ENCODE data around the gene DPY19L2.
"Not testable (repeated sequence)": the region's sequence is repeated elsewhere in the genome, so short reads cannot be mapped to it uniquely, and the experiment has no call there.

DPY19L2 gene

DNA sequence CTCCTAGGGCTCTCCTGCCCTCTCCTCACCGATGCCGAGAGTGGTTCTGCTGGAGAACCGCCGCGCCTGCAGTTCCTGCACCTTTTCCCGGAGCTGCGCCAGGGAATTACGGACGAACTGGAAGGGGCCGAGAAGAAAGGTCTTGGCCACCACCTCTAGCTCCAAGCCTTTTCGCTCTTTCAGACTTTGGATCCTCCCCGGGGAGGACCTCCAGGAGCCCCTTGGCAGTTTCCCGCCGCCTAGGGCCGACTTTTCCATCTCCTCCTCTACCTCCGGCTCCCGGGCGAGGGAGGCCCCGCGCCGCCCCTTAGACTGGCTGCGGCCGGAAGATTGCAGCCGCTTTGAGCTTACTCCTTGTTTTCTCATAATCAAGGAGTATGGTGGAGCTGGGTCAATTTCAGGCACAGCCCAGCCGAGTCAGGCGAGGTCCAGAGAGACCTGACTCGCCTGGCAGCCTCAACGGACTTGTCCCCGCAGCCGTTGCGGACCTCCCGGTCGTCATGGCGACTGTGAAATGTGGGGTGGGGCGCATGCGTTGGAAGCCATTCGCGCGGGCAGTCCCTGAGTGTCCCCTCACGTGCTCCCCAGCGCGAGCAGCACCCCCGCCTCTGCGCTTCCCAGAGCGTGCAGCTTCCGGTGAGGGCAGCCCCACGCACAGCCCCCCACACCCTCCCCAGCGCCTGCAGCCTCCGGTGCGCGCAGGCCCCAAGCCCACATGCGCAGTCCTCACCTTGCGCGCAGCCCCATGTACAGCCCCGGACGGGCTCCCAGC, at the start of gene DPY19L2:
DPY19L2 (minus strand) TSS at position 466 of the 772 bp plus-strand sequence; CDS start at position 366, 100 bp downstream.
- in situ Hi-C loops (cut with MboI; ENCODE audit: low sequenced_read_pairs), result no loop called here

DNA sequence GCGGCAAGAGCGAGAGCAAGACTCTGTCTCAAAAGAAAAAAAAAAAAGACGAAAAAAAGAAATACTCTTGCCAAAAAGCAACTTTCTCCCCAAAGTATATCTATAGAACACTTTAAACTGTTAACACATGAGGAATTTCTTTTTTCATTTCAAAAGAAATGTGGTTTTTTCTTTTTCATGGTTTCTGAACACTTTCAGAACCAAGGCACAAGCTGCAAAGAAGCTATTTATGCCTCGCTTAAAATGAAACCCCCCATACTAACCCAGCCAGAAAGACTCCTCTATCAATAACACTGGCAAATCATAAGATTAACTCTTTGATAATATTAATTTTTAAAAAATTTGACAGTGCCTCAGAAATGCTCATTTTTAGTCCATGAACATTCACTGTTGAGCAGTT, 48.6 kb upstream of the DPY19L2 start:
- in situ Hi-C loops (cut with MboI; ENCODE audit: low sequenced_read_pairs), result not testable (repeated sequence)

DNA sequence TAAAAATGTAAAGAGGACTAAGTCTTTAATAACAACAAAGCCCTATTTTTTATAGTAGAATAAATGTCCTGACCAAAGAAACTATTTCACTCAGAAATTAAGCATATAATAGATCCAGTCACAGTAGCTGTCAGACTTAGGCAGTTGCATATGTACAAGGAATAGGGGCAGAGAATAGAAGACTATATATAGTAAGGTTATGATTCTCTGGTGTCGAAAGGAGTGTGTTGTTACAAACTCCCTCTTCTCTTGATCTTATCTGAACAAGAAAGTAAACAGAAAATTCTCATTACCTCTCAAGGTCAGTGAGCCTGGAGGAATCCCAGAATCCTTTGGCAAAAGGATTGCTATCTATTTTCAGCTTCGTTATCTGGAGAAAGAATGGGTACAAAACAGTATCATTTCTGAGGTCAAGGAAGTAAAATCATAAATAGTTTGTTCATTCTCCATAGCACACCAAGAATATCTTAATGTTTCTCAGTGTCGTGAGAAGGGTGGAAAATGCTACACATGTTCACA, 46.9 kb upstream of the DPY19L2 start:
- in situ Hi-C loops (cut with MboI; ENCODE audit: low sequenced_read_pairs), result not testable (repeated sequence)

DNA sequence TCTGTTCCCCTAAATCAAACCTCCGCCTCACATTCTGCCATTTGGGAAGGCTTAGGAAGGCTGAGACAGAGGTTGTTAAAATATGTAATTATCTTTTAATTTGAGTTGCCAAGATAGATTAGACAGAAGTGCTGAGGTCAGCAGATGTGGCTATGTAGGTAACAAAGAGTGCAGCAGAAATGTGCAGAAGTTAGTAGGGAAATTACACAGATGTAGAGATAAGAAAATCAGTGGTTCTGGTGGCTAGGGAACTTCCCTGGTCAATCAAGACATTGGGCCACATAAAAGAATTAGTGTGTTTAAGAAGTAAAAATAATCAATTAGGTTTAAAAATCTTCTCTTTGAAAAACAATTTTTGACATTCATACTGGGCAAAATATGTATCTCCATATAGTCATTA, 46.1 kb upstream of the DPY19L2 start:
- in situ Hi-C loops (cut with MboI; ENCODE audit: low sequenced_read_pairs), result not testable (repeated sequence)

DNA sequence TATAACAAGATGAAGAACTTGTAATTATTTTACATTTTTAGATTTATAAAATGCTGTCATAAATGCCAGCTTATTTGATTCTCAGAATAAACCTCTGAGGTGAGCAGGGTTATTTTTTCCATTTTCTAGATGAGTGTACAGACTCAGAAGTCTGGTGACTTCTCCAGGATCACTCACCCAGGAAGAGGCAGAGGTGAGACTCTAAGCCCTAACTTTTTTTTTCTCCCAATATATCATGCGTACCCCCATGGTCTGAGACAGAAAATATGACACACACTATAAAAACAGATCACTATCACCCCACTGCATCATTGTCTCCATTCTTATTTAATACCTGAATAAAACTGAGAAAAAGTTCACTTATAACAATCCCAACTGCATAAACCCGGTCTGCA, 45.4 kb upstream of the DPY19L2 start:
- in situ Hi-C loops (cut with MboI; ENCODE audit: low sequenced_read_pairs), result not testable (repeated sequence)

DNA sequence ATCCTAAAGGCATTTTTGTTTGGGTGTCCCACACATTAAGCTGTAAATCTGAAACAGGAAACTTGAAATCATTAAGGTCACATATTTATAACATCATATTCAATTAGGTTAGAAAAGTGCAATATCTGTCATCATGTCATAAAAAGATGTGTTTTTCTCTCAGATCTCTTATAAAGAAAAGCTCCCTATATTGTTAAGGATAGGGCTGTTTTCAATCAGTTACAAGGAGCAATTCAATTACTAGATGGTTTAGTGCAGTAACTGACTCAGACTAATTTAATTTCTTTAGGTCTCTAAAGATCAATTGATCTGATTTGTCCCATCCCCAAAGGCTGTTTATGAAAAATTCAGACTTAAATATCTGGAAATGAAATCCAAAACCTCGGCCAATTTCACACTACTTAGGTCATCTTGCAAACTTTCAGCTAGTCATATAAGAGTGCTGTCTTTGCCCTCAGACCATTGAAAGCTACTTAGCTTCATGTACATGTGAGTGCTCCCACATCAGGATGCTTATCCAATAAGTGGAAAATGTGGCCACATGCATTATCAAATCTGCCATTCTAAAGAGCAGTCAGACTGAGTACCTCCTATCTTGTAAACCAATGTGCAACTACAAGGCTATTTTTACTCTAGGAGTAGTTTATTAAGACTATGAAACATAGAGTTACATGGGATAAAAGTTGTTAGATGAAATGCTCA, 44.8 kb upstream of the DPY19L2 start:
- in situ Hi-C loops (cut with MboI; ENCODE audit: low sequenced_read_pairs), result not testable (repeated sequence)

DNA sequence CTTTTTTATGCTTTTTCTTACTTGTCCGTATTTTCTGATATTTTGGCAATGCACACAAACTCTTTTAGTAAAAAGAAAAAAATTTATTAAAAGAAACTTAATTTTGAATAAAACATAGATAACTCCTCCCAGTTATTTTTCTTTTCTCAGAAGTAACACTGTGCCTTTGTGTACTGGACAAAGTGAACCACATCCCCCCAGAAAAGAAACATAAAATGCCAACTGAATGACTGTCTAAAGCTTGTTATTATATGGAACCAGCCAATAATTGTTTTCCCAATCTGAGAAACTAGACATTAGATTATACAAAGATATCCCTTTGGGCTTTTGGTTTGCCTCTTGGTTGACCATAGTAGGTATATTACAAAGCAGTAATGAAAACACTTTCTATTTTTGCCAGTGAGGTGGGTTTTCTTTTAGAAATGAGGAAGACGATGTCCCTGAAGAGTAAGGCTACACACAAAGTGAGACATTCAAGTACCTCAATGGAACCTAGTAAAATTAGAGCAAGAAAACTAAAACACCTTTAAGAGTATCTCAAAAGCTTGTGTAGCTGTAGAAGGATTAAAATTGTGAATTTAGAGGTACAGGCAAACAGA, 44.2 kb upstream of the DPY19L2 start:
- in situ Hi-C loops (cut with MboI; ENCODE audit: low sequenced_read_pairs), result not testable (repeated sequence)

DNA sequence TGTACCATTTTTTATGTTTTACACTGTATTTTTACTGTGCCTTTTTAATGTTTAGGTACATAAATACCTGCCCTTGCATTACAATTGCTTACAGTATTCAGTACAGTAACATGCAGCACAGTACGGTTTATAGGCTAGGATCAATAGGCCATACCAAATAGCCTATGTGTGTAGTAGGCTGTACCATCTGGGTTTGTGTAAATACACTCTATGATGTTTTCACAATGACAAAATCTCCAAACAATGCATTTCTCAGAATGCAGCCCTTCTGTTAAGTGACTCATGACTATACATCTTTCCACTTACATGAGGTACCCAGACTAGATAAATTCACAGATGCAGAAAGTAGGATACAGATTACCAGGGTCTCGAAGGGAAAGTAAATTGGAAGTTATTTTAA, 43.0 kb upstream of the DPY19L2 start:
- in situ Hi-C loops (cut with MboI; ENCODE audit: low sequenced_read_pairs), result not testable (repeated sequence)

DNA sequence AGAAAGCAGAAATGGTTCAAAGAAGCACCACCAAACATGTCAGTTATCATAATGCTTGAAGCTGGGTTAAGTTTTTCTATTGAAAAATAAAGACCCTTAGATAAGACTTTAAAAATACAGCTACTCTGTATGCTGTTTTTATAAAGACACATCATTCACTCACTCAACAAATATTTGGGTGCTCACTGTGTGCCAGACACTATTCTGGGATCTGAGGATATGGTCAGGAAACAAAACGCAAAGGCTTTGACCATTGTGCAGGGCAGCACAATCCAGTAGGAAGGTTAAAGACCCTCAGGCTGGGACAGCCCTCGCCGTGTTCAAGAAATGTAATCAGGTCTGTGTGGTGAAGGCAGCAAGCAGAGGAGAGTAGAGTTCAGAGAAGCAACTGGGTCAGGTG, 38.0 kb upstream of the DPY19L2 start:
- in situ Hi-C loops (cut with MboI; ENCODE audit: low sequenced_read_pairs), result no loop called here

DNA sequence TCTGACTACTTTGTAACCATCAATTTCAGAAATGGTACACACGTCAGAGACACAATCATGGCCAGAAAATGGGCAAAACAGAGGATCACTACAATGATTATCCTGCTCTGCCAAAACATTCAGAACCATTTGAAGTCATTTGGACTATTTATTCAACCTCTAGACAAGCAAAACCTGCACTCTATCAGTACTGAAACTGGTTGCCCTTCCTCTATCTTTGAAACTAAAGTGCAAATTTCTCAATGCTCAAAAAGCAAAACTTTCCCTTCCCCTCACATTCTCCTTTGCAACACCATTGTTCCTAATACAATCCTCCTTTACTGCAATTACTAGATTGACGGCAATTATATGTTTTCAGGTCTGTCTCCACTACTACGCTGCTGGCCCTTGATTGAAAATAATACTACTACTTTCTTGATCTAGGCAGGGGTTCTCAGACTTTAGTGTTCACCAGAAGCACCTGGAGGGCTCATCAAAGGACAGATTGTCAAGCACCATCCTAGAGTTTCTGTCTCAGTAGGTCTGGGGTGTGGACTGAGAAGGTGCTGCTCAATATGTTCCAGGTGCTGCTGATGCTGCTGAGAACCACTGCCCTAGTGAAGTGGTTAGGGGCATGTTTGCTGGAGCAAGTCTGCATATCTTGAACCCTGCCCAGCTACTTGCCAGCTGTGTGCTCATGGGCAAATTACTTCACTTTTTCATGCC, 31.5 kb upstream of the DPY19L2 start:
- in situ Hi-C loops (cut with MboI; ENCODE audit: low sequenced_read_pairs), result not testable (repeated sequence)

DNA sequence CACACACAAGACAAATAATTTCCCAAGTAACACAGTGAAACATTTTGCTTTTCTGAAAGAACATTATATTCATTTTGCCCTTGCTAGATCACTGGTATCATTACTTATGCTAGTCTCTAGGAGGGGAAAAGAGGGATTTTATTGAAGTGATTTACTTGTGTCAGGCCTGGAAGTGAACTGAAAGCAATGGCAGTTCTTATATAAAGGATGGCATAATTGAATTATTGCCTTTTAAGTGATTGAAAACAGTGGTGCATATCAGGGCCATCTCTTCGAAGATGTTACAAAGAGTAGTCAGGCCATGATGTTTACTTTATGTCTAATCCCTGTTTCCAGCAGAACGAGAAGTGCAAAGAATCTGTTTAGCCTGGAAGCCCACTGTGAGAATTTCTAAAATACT, 30.7 kb upstream of the DPY19L2 start:
- in situ Hi-C loops (cut with MboI; ENCODE audit: low sequenced_read_pairs), result not testable (repeated sequence)

DNA sequence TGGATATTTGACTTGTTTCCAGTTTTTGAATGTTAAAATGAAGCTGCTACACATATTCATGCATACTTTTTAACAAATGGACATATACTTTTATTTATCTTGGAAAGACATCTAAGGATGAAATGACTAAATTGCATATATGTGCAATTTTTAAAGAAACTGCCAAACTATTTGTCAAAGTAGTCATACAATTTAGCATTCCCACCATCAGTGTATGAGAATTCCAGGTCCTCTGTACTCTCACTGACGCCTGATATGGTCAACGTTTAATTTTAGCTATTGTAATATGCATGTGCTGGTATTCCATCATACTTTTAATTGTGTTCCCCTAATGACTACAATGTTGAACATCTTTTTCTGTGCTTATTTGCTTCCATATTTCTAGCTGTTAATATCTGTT, 22.5 kb upstream of the DPY19L2 start:
- in situ Hi-C loops (cut with MboI; ENCODE audit: low sequenced_read_pairs), result not testable (repeated sequence)

DNA sequence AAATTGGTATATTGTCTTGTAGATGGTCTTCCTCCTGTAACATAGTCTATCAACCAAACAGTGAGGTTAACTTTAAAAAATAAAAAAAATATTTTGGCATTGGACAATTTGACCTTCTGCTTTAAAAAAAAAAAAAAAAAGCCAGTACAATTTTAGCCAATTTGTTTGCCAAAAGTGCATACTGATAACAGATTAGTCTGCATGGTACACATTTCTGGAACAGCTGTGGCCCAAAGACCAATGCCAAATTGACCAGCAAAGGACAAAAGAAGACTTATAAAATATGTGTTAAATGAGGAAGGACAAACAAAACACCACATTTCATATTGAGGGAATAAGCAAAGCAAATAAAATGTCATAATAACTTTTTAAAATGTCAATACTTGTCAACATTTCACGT, 20.8 kb upstream of the DPY19L2 start:
- in situ Hi-C loops (cut with MboI; ENCODE audit: low sequenced_read_pairs), result not testable (repeated sequence)

DNA sequence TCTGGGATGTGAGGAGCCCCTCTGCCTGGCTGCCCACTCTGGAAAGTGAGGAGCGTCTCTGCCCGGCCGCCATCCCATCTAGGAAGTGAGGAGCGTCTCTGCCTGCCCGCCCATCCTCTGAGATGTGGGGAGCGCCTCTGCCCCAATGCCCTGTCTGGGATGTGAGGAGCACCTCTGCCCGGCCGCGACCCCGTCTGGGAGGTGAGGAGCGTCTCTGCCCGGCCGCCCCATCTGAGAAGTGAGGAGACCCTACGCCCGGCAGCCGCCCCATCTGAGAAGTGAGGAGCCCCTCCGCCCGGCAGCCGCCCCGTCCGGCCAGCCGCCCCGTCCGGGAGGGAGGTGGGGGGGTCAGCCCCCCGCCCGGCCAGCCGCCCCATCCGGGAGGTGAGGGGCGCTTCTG, 18.3 kb upstream of the DPY19L2 start:
- in situ Hi-C loops (cut with MboI; ENCODE audit: low sequenced_read_pairs), result not testable (repeated sequence)

DNA sequence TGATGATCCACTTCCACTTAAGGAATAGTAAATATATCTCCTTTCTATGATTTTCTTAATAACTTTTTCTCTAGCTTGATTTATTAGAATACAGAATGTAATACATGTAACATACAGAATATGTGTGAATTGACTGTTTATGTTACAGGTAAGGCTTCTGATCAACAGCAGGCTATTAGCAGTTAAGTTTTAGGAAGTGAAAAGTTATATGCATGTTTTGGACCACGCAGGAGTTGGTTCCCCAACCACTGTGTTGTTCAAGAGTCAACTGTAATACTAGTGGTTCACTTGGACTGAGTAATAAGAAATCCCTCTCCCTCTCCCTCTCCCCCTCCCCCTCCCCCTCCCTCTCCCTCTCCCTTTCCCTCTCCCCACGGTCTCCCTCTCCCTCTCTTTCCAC, 17.5 kb upstream of the DPY19L2 start:
- in situ Hi-C loops (cut with MboI; ENCODE audit: low sequenced_read_pairs), result not testable (repeated sequence)

DNA sequence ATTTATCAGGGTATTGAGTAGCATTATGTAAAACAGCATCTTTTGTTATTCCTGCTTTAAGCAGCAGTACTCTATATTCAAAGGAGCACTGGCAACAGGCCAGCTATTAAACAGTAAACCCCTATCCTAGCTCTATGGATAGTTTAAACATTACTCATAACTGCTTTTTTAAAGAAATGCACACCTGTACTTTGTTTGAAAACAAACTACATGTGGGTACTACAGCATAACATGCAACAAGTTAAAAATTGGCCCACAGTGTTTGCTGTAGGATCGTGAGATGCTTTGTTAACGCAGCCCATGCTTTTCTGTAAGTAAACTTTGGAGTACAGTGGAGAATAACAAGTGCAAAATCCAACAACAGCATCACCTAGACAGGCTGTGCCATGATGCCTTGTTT, 14.3 kb upstream of the DPY19L2 start:
- in situ Hi-C loops (cut with MboI; ENCODE audit: low sequenced_read_pairs), result not testable (repeated sequence)

DNA sequence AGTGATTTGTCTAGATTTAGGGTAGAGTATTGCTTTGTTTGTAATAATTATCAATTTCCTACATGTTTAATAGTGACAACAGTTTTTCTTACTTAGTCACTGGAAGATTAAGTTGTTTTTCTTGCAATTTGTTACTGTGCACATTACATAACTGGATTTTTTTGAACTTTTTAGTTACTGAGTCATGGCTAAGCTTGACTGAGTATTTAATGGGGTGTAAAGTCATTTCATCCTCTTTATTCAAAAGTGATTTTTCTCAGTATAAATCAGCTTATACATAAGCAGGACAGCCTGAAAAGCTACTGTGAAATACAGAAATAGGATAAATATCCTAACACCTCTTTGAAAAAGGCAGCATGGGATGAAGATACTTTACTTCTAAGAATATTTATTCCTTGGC, 12.5 kb upstream of the DPY19L2 start:
- in situ Hi-C loops (cut with MboI; ENCODE audit: low sequenced_read_pairs), result not testable (repeated sequence)

DNA sequence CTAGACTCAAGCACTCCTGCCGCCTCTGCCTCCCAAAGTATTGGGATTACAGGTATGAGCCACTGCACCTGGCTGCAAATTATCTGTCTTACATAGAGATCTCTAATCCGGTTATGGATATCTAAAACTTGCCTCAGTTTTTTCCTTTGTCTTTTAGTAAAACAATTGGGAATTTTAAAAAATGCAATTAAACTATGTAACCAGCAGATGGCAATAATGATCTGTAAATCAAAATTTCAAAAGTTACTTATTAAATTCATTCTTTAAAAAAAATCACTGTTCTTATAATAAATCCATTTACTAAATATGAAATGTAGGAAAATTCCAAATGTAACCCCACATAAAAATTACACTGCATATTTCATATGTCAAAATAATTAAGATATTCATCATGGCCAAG, 4.3 kb upstream of the DPY19L2 start:
- in situ Hi-C loops (cut with MboI; ENCODE audit: low sequenced_read_pairs), result not testable (repeated sequence)

DNA sequence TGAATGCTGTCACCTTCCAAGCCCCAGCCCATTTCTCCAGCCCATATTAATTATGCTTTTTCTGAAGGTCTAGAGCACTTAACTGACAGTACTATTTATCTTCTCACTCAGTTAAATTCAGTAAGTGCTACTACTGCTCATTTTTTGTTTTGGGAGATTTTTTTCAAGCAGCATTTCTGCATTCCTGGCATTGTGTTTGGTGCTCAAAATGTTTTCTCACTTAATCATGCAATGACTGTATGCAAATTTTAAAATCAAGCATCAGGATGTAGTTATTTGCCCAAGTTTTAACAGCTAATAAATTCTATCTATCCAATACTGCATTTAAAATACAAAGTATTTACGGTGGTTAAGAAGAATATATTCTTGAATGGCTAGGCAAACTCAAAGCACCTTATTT, 1.6 kb upstream of the DPY19L2 start:
- in situ Hi-C loops (cut with MboI; ENCODE audit: low sequenced_read_pairs), result not testable (repeated sequence)

DNA sequence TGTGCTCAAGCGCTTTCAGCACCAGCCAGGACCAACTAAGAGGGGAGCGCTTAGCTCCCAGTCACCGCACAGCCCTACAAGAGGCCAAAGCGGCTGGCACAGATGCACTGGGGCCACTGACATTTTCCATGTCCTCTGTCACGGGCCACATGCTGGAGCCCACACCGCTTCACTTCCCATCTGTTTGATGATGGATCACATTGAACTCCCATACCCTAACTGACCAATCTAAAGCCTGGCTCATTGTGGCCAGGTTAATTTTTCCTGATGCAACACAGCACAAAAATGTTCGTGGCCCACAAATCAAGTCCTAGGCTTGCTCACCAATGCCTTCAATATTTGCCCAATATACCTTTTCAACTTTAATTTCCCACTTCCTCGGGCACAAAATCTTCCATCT, 1.1 kb upstream of the DPY19L2 start:
- in situ Hi-C loops (cut with MboI; ENCODE audit: low sequenced_read_pairs), result not testable (repeated sequence)

DNA sequence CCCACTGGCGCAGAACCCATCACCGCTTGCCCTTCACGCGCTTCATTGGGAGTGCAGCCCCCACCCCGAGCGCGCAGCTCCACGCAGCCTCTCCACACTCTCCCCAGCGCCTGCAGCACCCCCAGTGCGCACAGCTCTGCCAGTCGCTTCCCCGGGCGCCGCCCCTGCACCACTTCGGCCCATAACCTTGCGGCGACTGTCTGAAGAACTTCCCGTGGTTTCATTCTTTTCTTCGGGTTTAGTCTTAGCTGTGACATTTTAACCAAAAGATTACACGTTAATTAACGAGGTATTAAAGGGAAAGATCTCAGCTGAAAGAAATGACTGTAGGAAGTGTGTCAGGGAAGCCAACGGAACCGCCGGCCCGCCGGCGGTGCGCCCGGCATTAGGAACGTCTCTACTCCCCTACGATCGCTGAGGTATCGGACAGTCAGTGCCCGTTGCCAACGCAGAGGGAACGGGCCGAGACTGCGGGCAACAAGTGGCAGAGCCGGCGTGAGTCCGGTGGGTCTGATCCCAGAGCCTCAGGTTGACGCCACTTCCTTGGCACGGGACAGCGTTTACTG, 590 bp upstream of the DPY19L2 start:
- in situ Hi-C loops (cut with MboI; ENCODE audit: low sequenced_read_pairs), result not testable (repeated sequence)
